ENCODE data around the gene ANKRD27. TPM values are rescaled to one million over a fixed set of nuclear protein-coding genes. Genes with fewer than 3 reads are reported as not detected.
A peak's percentile ranks its signal among the peaks of the same experiment; 100 is the strongest.

Gene ANKRD27
- 48.1 TPM for total RNA-seq (2021; ENCODE audit: unreplicated experiment)
- 25.2 and 30.0 TPM in 2 replicates for polyA plus RNA-seq (2012)
- percentile 63 among the genes with signal in this experiment for Bru-seq, nascent RNA
- percentile 78 among the genes with signal in this experiment for BruChase-seq, experiment 1, labeled RNA remaining after a 6-hour chase
- percentile 69 among the genes with signal in this experiment for BruChase-seq, experiment 2, labeled RNA remaining after a 2-hour chase
- long read RNA-seq, full-length matches to known transcripts: 62 of 134 reads
- long read RNA-seq, partial matches to known transcripts: 24 of 134 reads
- long read RNA-seq, other reads (novel, unspliced or antisense): 48 of 134 reads

- RAD21 ChIA-PET (ENCODE audit: low non-redundant PET in 1 of 2, low total read pairs in 2 of 2, uncharacterized antibody in 2 of 2, unreplicated experiment in 2 of 2): no interaction called here
- Histone ChIP-seq H3K36me3 (ENCODE audit: control insufficient read depth in 1 of 2, insufficient read depth in 2 of 2, low read length in 2 of 2) (0 out of 4 replicates have a peak, but pooled peaks cover 0 to 4% of the 10 kb centered on the region in 2 experiments), H3K9me2 (ENCODE audit: insufficient read depth) (no peaks in the 10 kb centered on the region), H2AFZ (ENCODE audit: low read depth, low read length, poor library complexity, severe bottlenecking) (no peak within 1 kb of the TSS), H3K4me3 (replicated peaks in 1 of 2; ENCODE audit: low read depth in 1 of 2, low read length in 2 of 2) (peak within 1 kb of the TSS; percentile 81 to 93), H3K9me3 (ENCODE audit: control insufficient read depth in 1 of 2, insufficient read depth in 1 of 2, low read depth in 1 of 2, low read length in 2 of 2) (no peaks in the 10 kb centered on the region), H3K4me2 (ENCODE audit: low read length) (peak within 1 kb of the TSS; percentile 99), H3K9ac (ENCODE audit: low read length) (peak within 1 kb of the TSS; percentile 85), H4K20me1 (ENCODE audit: insufficient read depth) (no peaks in the 10 kb centered on the region), H3K79me2 (ENCODE audit: insufficient read depth, low read length) (peaks cover 42% of the 10 kb centered on the region), H3K27ac (ENCODE audit: low read depth, low read length) (peak within 1 kb of the TSS; percentile 85), H3K27me3 (ENCODE audit: insufficient read depth, low read length) (no peaks in the 10 kb centered on the region), H3K4me1 (ENCODE audit: control insufficient read depth in 1 of 2, insufficient read depth in 2 of 2, low read length in 2 of 2) (peaks cover 13 to 24% of the 10 kb centered on the region in 2 experiments)
- POLR2A ChIA-PET: interaction anchor here (0.7 to 1.1 kb wide), 2 partner anchors 16 to 39 kb away, joined by 3 read pairs; partner anchors contain the start of gene NUDT19
- DNase-seq (ENCODE audit: low read depth, low spot score): peak; percentile 95
- BruUV-seq (replicated peaks): no TSS peak
- peak; percentile 95 for ATAC-seq
- intact Hi-C loops (cut with micrococcal nuclease): no loop called here
- no peak; the same call in 1 of the 2 replicates for TF ChIP-seq SIN3A (IDR thresholded peaks at IDR 0.05; ENCODE audit: low read depth)
- peak; percentile 50; the same call in 1 of the 2 replicates for TF ChIP-seq MAX (IDR thresholded peaks at IDR 0.05)
- no peak for TF ChIP-seq REST (IDR thresholded peaks at IDR 0.05; ENCODE audit: low read depth)
- TF ChIP-seq EZH2phosphoT487 (IDR thresholded peaks at IDR 0.05; ENCODE audit: borderline replicate concordance): no peak
- TF ChIP-seq SP1 (IDR thresholded peaks at IDR 0.05; ENCODE audit: low read depth): peak; percentile 94
- TF ChIP-seq POLR2A (IDR thresholded peaks at IDR 0.05; ENCODE audit: borderline replicate concordance, extremely low read depth, insufficient read depth, insufficient read length): peak; percentile 53
- peak; percentile 51 for TF ChIP-seq POLR2AphosphoS5 (IDR thresholded peaks at IDR 0.05; ENCODE audit: low read depth, low read length)
- TF ChIP-seq EGR1 (IDR thresholded peaks at IDR 0.05; ENCODE audit: low read depth): no peak
- no peak for TF ChIP-seq EZH2 (IDR thresholded peaks at IDR 0.05)
- TF ChIP-seq CBX3 (IDR thresholded peaks at IDR 0.05; ENCODE audit: low read depth): no peak
- no peak; the same call in 1 of the 2 replicates for TF ChIP-seq ELF1 (IDR thresholded peaks at IDR 0.05; ENCODE audit: borderline replicate concordance, low read depth)
- CTCF ChIA-PET: interaction anchor here (1.0 to 1.3 kb wide), 3 partner anchors 15 to 75 kb away, joined by 3 to 6 read pairs (median 3); no protein-coding TSS in a partner anchor
These were observed at the start of gene ANKRD27 for GRCh38 chr19:32674931-32675719. ANKRD27 (minus strand) TSS chr19:32675180; CDS start chr19:32659015, 16,165 bp downstream.
